ENCODE measurements around the gene MAP1B. TPM values are rescaled to one million over a fixed set of nuclear protein-coding genes. Genes with fewer than 3 reads are reported as not detected.

MAP1B gene
- total and polyA plus RNA-seq, 4 donors: 1.5 to 46.7 (median 16.0) TPM

GRCh38 chr5:72149742-72150141, 42.5 kb downstream of the MAP1B start:
- DNase-seq (peak in 1 of 3 donors; percentile 51), ATAC-seq (ENCODE audit: insufficient read depth, low FRiP score) (no peak)
- Histone ChIP-seq H3K4me3 (no peak overlapping the region), H3K36me3 (ENCODE audit: control insufficient read depth in 4 of 4, insufficient read depth in 4 of 4, low read length in 4 of 4) (no peaks in the 10 kb centered on the region), H3K9ac (ENCODE audit: insufficient read depth in 1 of 2, low read length in 2 of 2) (no peak overlapping the region), H3K9me3 (ENCODE audit: control insufficient read depth in 4 of 4, insufficient read depth in 3 of 4, low read length in 3 of 4) (no peaks in the 10 kb centered on the region), H3K4me1 (ENCODE audit: control insufficient read depth in 5 of 5, insufficient read depth in 5 of 5, low read length in 5 of 5) (peaks cover 0 to 20% (median 0%) of the 10 kb centered on the region in 5 donors), H3K27me3 (ENCODE audit: control insufficient read depth in 3 of 3, insufficient read depth in 3 of 3, low read length in 2 of 3) (no peaks in the 10 kb centered on the region), H3K27ac (ENCODE audit: low read depth in 1 of 2, low read length in 1 of 2) (no peak overlapping the region)
- 96% methylated on average over 2 of the region's 2 CpGs for WGBS, 2 donors
- TF ChIP-seq, protein P1, sequence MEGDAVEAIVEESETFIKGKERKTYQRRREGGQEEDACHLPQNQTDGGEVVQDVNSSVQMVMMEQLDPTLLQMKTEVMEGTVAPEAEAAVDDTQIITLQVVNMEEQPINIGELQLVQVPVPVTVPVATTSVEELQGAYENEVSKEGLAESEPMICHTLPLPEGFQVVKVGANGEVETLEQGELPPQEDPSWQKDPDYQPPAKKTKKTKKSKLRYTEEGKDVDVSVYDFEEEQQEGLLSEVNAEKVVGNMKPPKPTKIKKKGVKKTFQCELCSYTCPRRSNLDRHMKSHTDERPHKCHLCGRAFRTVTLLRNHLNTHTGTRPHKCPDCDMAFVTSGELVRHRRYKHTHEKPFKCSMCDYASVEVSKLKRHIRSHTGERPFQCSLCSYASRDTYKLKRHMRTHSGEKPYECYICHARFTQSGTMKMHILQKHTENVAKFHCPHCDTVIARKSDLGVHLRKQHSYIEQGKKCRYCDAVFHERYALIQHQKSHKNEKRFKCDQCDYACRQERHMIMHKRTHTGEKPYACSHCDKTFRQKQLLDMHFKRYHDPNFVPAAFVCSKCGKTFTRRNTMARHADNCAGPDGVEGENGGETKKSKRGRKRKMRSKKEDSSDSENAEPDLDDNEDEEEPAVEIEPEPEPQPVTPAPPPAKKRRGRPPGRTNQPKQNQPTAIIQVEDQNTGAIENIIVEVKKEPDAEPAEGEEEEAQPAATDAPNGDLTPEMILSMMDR (IDR thresholded peaks at IDR 0.05; ENCODE audit: control extremely low read depth, extremely low read depth): no peak

GRCh38 chr5:72151169-72151568, 43.9 kb downstream of the MAP1B start:
- no peak for ATAC-seq (ENCODE audit: insufficient read depth, low FRiP score)
- H3K4me1 ChIP-seq (ENCODE audit: control insufficient read depth in 5 of 5, insufficient read depth in 5 of 5, low read length in 5 of 5): peaks cover 0 to 16% (median 0%) of the 10 kb centered on the region in 5 donors
- no peak overlapping the region for H3K27ac ChIP-seq (ENCODE audit: low read depth in 1 of 2, low read length in 1 of 2)
- H3K27me3 ChIP-seq (ENCODE audit: control insufficient read depth in 3 of 3, insufficient read depth in 3 of 3, low read length in 2 of 3): no peaks in the 10 kb centered on the region
- no peak for DNase-seq
- H3K36me3 ChIP-seq (ENCODE audit: control insufficient read depth in 4 of 4, insufficient read depth in 4 of 4, low read length in 4 of 4): no peaks in the 10 kb centered on the region
- no peak overlapping the region for H3K4me3 ChIP-seq
- TF ChIP-seq, protein P1 (IDR thresholded peaks at IDR 0.05; ENCODE audit: control extremely low read depth, extremely low read depth): no peak
- no peak overlapping the region for H3K9ac ChIP-seq (ENCODE audit: insufficient read depth in 1 of 2, low read length in 2 of 2)
- H3K9me3 ChIP-seq (ENCODE audit: control insufficient read depth in 4 of 4, insufficient read depth in 3 of 4, low read length in 3 of 4): no peaks in the 10 kb centered on the region

DNA sequence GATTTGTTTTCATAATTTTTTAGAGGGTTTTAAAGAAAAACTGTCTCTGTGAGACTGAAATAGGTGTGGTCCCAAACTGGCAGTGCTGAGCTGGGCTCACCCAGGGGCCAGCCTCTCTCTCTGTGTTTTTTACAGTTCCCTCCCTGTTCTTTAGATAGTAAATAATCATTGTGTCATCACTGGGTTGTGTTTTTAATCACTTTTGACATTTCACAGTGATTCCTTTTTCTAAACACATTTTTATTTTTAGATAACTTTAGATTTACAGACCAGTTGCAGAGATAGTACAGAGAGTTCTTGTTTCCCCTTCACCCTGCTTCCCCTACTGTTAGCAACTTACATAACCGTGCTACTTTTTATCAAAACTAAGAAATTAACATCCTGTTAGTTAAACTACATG, 44.4 kb downstream of the MAP1B start:
- Histone ChIP-seq H3K36me3 (ENCODE audit: control insufficient read depth in 4 of 4, insufficient read depth in 4 of 4, low read length in 4 of 4) (no peaks in the 10 kb centered on the region), H3K9ac (ENCODE audit: insufficient read depth in 1 of 2, low read length in 2 of 2) (no peak overlapping the region), H3K27ac (ENCODE audit: low read depth in 1 of 2, low read length in 1 of 2) (no peak overlapping the region), H3K4me3 (no peak overlapping the region), H3K4me1 (ENCODE audit: control insufficient read depth in 5 of 5, insufficient read depth in 5 of 5, low read length in 5 of 5) (peaks cover 0 to 18% (median 0%) of the 10 kb centered on the region in 5 donors), H3K27me3 (ENCODE audit: control insufficient read depth in 3 of 3, insufficient read depth in 3 of 3, low read length in 2 of 3) (no peaks in the 10 kb centered on the region), H3K9me3 (ENCODE audit: control insufficient read depth in 4 of 4, insufficient read depth in 3 of 4, low read length in 3 of 4) (no peaks in the 10 kb centered on the region)
- ATAC-seq (ENCODE audit: insufficient read depth, low FRiP score) (no peak), DNase-seq (no peak)
- 54 to 63% methylated on average over 1 of the region's 1 CpG for WGBS, 2 donors
- TF ChIP-seq, protein P1 (IDR thresholded peaks at IDR 0.05; ENCODE audit: control extremely low read depth, extremely low read depth): no peak

GRCh38 chr5:72152545-72152944, 45.3 kb downstream of the MAP1B start:
- TF ChIP-seq, protein P1 (IDR thresholded peaks at IDR 0.05; ENCODE audit: control extremely low read depth, extremely low read depth): no peak
- Histone ChIP-seq H3K9ac (ENCODE audit: insufficient read depth in 1 of 2, low read length in 2 of 2) (no peak overlapping the region), H3K4me1 (ENCODE audit: control insufficient read depth in 5 of 5, insufficient read depth in 5 of 5, low read length in 5 of 5) (peaks cover 0 to 19% (median 0%) of the 10 kb centered on the region in 5 donors), H3K27ac (ENCODE audit: low read depth in 1 of 2, low read length in 1 of 2) (no peak overlapping the region), H3K9me3 (ENCODE audit: control insufficient read depth in 4 of 4, insufficient read depth in 3 of 4, low read length in 3 of 4) (no peaks in the 10 kb centered on the region), H3K27me3 (ENCODE audit: control insufficient read depth in 3 of 3, insufficient read depth in 3 of 3, low read length in 2 of 3) (no peaks in the 10 kb centered on the region), H3K36me3 (ENCODE audit: control insufficient read depth in 4 of 4, insufficient read depth in 4 of 4, low read length in 4 of 4) (no peaks in the 10 kb centered on the region), H3K4me3 (no peak overlapping the region)
- no peak for ATAC-seq (ENCODE audit: insufficient read depth, low FRiP score)
- WGBS, 2 donors: 90 to 94% methylated on average over 8 of the region's 8 CpGs
- DNase-seq: no peak

Data from lung (tissue), 12 donors.